Measurements from ENCODE around the gene C1QTNF12.

The C1QTNF12 gene

GRCh38 chr1:1216770-1217620 lies 29.5 kb downstream of the C1QTNF12 start:
- no peak overlapping the region for H3K4me3 ChIP-seq (replicated peaks in 1 of 2; ENCODE audit: low read depth in 2 of 2, low read length in 2 of 2)
- no peak for DNase-seq (ENCODE audit: low read depth in 2 of 2)
- TF ChIP-seq, protein P1, sequence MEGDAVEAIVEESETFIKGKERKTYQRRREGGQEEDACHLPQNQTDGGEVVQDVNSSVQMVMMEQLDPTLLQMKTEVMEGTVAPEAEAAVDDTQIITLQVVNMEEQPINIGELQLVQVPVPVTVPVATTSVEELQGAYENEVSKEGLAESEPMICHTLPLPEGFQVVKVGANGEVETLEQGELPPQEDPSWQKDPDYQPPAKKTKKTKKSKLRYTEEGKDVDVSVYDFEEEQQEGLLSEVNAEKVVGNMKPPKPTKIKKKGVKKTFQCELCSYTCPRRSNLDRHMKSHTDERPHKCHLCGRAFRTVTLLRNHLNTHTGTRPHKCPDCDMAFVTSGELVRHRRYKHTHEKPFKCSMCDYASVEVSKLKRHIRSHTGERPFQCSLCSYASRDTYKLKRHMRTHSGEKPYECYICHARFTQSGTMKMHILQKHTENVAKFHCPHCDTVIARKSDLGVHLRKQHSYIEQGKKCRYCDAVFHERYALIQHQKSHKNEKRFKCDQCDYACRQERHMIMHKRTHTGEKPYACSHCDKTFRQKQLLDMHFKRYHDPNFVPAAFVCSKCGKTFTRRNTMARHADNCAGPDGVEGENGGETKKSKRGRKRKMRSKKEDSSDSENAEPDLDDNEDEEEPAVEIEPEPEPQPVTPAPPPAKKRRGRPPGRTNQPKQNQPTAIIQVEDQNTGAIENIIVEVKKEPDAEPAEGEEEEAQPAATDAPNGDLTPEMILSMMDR (IDR thresholded peaks at IDR 0.05; ENCODE audit: low read depth, low read length): no peak

DNA sequence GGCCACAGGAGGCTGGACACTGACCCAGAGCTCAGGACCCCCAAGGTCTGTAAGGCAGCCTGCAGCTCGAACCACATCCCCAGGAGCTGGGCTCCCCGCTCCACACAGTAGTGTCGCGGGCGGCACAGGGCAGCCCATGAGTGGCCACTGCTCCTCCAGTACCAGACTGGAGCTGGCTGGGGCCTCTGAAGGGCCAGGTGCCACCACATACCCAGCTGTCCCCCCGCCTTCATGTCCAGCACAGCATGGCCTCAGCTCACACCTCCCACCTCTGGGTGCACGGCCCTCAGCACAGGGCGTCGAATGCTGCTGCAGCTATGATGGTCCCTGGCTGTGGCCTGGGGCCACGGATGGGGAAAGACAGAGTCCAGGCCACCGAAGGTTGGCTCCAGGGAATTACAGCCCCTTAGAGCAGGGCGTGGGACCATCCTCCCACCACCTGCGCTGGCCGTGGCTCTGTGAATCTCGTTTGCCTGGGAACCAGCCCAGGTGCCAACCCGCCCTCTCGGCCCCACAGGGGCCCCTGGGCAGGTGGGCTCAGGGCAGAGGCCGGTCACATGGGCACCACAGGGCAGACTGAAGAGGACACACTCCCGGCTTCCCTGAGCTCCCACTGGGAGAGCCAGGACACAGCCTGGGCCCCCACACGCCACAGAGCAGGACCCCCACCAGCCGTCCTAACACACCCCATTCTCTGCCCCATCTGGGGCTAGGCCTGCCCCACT lies 30.5 kb downstream of the C1QTNF12 start:
- no peak for DNase-seq (ENCODE audit: low read depth in 2 of 2)
- TF ChIP-seq, protein P1 (IDR thresholded peaks at IDR 0.05; ENCODE audit: low read depth, low read length): no peak
- no peak overlapping the region for H3K4me3 ChIP-seq (replicated peaks in 1 of 2; ENCODE audit: low read depth in 2 of 2, low read length in 2 of 2)

GRCh38 chr1:1215080-1215676 lies 31.3 kb downstream of the C1QTNF12 start:
- no peak overlapping the region for H3K4me3 ChIP-seq (replicated peaks in 1 of 2; ENCODE audit: low read depth in 2 of 2, low read length in 2 of 2)
- TF ChIP-seq, protein P1 (IDR thresholded peaks at IDR 0.05; ENCODE audit: low read depth, low read length): no peak
- DNase-seq (ENCODE audit: low read depth in 2 of 2): no peak

- no peak for DNase-seq (ENCODE audit: low read depth in 2 of 2)
- H3K4me3 ChIP-seq (replicated peaks in 1 of 2; ENCODE audit: low read depth in 2 of 2, low read length in 2 of 2): no peak within 1 kb of the TSS
These were observed 32.9 kb downstream of the C1QTNF12 start, which contains the start of gene TNFRSF4 for GRCh38 chr1:1213345-1214265. Gene TNFRSF4, minus strand, starts transcription at chr1:1214153. Its CDS starts 26 bp downstream, at chr1:1214127.

DNA sequence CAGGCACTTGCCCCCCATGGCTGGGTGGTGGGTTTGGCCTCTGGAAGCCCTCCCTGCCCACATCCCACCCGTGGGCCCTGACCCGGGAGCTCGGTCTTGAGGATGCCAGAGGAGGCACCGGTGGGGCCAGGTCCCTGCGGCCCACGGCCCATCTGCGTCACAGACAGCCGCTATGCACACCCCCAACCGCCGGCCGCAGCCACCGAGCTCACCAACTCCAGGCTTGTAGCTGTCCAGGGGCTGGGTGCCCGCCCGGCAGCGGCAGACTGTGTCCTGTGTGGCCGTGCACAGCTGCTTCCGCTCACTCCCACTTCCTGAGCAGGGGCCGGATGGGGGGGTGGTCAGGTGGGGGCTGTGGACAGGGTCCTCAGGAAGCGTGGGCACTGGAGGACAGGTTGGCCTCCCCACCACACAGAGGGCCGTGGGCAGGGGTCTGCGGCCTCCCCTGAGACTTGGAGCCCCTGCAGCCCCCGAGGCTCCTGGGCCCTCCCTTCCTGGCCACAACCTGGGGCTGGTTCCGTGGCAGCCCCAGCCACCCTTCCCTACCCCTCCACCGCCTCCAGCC lies 33.7 kb downstream of the C1QTNF12 start:
- no peak overlapping the region for H3K4me3 ChIP-seq (replicated peaks in 1 of 2; ENCODE audit: low read depth in 2 of 2, low read length in 2 of 2)
- TF ChIP-seq, protein P1 (IDR thresholded peaks at IDR 0.05; ENCODE audit: low read depth, low read length): no peak
- peak in 1 of 2 donors; percentile 29 for DNase-seq (ENCODE audit: low read depth in 2 of 2)

More at GRCh38 chr1:1213345-1214265, 32.9 kb downstream of the C1QTNF12 start, which contains the start of gene TNFRSF4:
- TF ChIP-seq, protein P1 (IDR thresholded peaks at IDR 0.05; ENCODE audit: low read depth, low read length): no peak

Measured in cardiac fibroblast (primary cell).